Thoracic aorta (tissue), 2 donors: ENCODE results near the gene TGM2. TPM values are rescaled to one million over a fixed set of nuclear protein-coding genes. Genes with fewer than 3 reads are reported as not detected.

Source experiments
- ATAC-seq: fragments of 150-250 bp; one replicate; pipeline ENCODE4 v1.8.0; 2017; ENCODE audit warnings: low read depth; ENCODE audit not compliant: insufficient number of reproducible peaks, low FRiP score
- DNase-seq: peaks from one replicate; pipeline ENCODE4 v3.0.0-alpha.2; 2020; ENCODE audit warnings: low spot score
- H3K27ac ChIP-seq, 2 donors: fragments of 200-600 bp; sonication (generic); 1 replicate in 1 of 2; 2 replicates in 1 of 2; pipeline ENCODE4 v1.5.1; 2016; ENCODE audit warnings: mild to moderate bottlenecking in 2 of 2, moderate library complexity in 2 of 2
- H3K27me3 ChIP-seq: fragments of 200-600 bp; sonication (generic); replicated peaks from 2 replicates; pipeline ENCODE4 v1.6.0; 2016; ENCODE audit warnings: mild to moderate bottlenecking; ENCODE audit not compliant: insufficient read depth
- H3K36me3 ChIP-seq: fragments of 200-600 bp; sonication (generic); one replicate; pipeline ENCODE4 v1.5.1; 2016
- H3K4me1 ChIP-seq, 2 donors: fragments of 200-600 bp; sonication (generic); 1 replicate in 1 of 2; 2 replicates in 1 of 2; pipeline versions ENCODE4 v1.5.1 to v1.6.0; 2016; ENCODE audit warnings: low read depth in 2 of 2, mild to moderate bottlenecking in 1 of 2; ENCODE audit not compliant: control insufficient read depth in 1 of 2
- H3K4me3 ChIP-seq: fragments of 200-600 bp; sonication (generic); 2 replicates; pipeline ENCODE4 v1.5.1; 2016; ENCODE audit warnings: mild to moderate bottlenecking
- H3K9me3 ChIP-seq: fragments of 200-600 bp; sonication (generic); 2 replicates; pipeline ENCODE4 v1.5.1; 2016
- total RNA-seq, 2 donors: library from RNA; depleted of rRNA; stranded (reverse); fragments of >200 nt; gene quantifications; one replicate each; pipeline versions ENCODE4 v1.1.0 to v1.2.3, GENCODE V29; 2016
- TF ChIP-seq, protein P1 (sequence below): fragments of 200-600 bp; sonication (generic); IDR thresholded peaks from one replicate; pipeline ENCODE4 v1.5.1; 2019; ENCODE audit warnings: antibody characterized with exemption

TGM2 gene
- total RNA-seq, 2 donors from 2014 or later = 371 to 755 TPM

DNA sequence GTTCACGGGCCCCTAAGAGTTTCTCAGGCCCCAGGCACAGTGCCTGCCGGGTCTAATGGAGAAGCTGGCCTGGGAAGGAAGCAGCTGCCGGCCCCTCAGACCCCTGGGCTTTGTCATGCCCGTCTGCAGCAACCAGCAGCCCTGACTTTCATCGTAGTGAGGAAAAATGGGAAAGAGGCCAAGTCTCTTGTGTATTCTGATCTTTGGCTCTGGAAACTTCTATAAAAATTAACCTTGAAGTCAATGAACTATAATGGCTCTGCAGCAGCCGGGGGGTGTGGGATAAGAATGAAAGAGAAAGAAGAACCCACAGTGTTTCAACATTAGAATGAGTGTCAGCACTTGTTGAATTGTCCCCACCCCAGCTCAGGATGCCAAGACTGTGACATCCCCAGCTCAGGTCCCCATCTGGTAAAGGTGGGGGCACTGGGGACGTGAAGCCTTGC, 12.9 kb downstream of the TGM2 start:
- no peak for DNase-seq
- Histone ChIP-seq H3K4me1 (peaks cover 26 to 74% of the 10 kb centered on the region in 2 donors), H3K27ac (peak overlapping the region; percentile 80 to 88), H3K36me3 (peaks cover 60% of the 10 kb centered on the region), H3K9me3 (no peaks in the 10 kb centered on the region), H3K4me3 (peak overlapping the region; percentile 38), H3K27me3 (no peaks in the 10 kb centered on the region)
- TF ChIP-seq, protein P1, sequence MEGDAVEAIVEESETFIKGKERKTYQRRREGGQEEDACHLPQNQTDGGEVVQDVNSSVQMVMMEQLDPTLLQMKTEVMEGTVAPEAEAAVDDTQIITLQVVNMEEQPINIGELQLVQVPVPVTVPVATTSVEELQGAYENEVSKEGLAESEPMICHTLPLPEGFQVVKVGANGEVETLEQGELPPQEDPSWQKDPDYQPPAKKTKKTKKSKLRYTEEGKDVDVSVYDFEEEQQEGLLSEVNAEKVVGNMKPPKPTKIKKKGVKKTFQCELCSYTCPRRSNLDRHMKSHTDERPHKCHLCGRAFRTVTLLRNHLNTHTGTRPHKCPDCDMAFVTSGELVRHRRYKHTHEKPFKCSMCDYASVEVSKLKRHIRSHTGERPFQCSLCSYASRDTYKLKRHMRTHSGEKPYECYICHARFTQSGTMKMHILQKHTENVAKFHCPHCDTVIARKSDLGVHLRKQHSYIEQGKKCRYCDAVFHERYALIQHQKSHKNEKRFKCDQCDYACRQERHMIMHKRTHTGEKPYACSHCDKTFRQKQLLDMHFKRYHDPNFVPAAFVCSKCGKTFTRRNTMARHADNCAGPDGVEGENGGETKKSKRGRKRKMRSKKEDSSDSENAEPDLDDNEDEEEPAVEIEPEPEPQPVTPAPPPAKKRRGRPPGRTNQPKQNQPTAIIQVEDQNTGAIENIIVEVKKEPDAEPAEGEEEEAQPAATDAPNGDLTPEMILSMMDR = no peak
- ATAC-seq = no peak

DNA sequence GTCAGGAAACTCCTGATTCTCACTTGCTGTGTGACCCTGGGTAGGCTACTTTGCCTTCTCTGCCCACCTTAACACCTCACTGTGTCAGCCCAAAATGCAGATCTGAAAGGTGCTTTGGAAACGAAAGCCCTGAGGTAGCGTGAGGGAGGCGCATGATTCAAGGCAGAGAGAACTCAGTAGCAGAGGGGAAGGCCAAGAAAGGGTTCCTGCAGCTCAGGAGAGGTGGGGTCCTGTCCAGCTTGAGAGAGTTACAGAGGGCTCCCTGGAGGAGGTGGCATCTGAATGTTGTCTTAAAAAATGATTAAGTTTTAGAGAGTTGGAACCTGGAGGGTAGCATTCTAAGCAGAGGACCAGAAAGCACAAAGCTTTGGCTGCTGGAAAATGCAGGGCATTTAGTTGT, 13.6 kb downstream of the TGM2 start:
- Histone ChIP-seq H3K4me3 (no peak overlapping the region), H3K27ac (peak overlapping the region; percentile 80 to 88), H3K9me3 (no peaks in the 10 kb centered on the region), H3K4me1 (peaks cover 19 to 66% of the 10 kb centered on the region in 2 donors), H3K36me3 (peaks cover 60% of the 10 kb centered on the region), H3K27me3 (no peaks in the 10 kb centered on the region)
- DNase-seq = no peak
- ATAC-seq = no peak
- TF ChIP-seq, protein P1 = no peak

DNA sequence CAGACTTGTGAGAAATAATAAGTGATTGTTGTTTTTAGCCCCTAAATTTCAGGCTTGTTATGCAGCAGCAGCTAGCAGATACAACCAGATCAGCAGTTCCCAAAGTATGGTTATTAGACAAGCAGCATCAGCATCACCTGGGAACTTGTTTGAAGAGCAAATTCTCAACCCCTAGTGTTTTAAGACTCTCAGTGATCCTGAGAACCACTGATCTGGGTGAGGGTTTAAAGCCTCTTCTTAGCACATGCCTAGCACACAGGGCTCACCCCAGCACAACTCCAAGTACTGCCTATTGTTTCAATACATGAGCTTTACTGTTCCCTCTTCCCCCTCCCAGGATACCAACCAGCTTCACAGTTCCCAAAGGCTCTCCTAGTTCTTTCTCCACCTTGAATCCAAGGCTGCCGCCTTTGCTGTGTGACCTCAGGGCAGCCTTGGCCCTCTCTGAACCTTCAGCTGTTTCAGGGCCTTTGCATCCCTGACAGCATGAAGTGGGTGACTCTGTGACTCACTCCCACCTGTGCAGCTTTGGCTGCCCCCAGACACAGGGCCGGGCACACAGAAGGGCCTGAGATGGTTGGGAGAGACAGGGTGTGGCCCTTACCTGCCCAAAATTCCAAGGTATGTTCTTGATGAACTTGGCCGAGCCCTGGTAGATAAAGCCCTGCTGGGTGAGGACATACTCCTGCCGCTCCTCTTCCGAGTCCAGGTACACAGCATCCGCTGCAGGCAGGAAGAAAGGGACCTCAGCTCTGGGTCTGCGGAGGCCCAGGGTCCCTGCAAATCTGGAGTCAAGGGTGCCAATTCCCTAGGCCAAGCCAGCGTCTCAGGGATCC, 14.5 kb downstream of the TGM2 start:
- no peaks in the 10 kb centered on the region for H3K27me3 ChIP-seq
- ATAC-seq (no peak), DNase-seq (no peak)
- peaks cover 53% of the 10 kb centered on the region for H3K36me3 ChIP-seq
- H3K4me3 ChIP-seq = no peak overlapping the region
- H3K9me3 ChIP-seq = no peaks in the 10 kb centered on the region
- peak overlapping the region in 1 of 2 donors; percentile 88 for H3K27ac ChIP-seq
- TF ChIP-seq, protein P1 = no peak
- peaks cover 17 to 66% of the 10 kb centered on the region in 2 donors for H3K4me1 ChIP-seq

DNA sequence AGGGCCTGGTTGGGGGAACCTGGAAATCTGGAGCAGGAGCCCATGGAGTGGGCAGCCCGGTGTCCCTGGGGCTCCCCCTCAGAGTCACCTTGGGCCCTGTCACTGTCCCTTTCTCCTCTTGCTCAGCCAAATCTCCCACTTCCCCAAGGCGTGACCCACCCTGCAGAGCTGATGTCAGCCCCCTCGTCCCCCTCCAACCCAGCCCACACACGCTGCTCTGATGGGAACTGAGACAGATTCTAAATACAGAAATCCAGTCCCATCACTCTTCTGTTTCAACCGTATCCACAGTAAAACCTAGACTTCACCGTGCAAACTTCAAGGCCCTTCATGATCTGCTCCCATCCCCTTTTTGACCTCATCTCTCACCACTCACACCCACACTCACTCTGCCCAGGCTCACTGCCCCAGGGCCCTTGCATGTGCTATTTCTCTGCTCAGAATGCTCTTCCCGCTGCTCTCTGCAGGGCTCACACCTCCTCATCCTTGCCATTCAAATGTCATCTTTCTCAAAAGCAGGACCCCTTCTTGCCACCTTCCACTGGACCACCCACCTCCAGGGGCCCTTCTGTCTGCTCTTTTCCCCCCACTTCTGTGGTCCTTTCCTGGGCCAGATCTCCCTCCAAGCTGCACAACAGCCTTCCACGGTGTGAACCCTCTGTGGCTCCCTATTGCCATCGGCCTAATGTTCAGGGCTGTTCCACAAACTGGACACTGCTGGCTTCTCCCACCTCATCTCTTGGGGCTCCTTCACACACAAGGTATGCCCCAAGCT, 16.6 kb downstream of the TGM2 start:
- H3K27ac ChIP-seq = peak overlapping the region in 1 of 2 donors; percentile 59
- no peaks in the 10 kb centered on the region for H3K9me3 ChIP-seq
- TF ChIP-seq, protein P1 = no peak
- H3K27me3 ChIP-seq = no peaks in the 10 kb centered on the region
- H3K4me3 ChIP-seq = no peak overlapping the region
- DNase-seq (no peak), ATAC-seq (no peak)
- peaks cover 47% of the 10 kb centered on the region for H3K36me3 ChIP-seq
- H3K4me1 ChIP-seq = peaks cover 34 to 84% of the 10 kb centered on the region in 2 donors

DNA sequence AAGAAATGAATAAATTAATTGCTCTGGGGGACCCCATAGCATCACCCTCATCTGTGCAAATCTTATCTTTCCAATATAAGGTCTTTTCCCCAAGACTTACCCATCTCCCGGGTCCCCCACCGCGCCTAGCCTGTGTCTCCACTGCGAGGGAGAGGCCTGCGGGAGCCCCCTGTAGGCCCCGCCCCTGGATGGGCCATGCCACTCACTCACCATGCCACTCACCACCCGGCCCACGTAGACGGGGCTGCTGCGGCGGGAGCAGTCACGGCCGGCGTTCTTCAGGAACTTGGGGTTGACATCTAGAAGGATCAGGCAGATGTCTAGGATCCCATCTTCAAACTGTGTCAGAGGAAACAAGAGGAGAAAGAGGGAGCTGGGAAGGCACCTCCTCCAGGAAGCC, 17.3 kb downstream of the TGM2 start:
- H3K4me3 ChIP-seq = no peak overlapping the region
- DNase-seq (no peak), ATAC-seq (no peak)
- TF ChIP-seq, protein P1 = no peak
- no peaks in the 10 kb centered on the region for H3K9me3 ChIP-seq
- no peaks in the 10 kb centered on the region for H3K27me3 ChIP-seq
- H3K36me3 ChIP-seq = peaks cover 53% of the 10 kb centered on the region
- peaks cover 32 to 80% of the 10 kb centered on the region in 2 donors for H3K4me1 ChIP-seq
- H3K27ac ChIP-seq = peak overlapping the region in 1 of 2 donors; percentile 59
